HG02973 (cell line): ENCODE results near the gene HIP1.
"Not testable (repeated sequence)": the region's sequence is repeated elsewhere in the genome, so short reads cannot be mapped to it uniquely, and the experiment has no call there.

Experiments
- ATAC-seq: cut with Tn5 transposase; IDR thresholded peaks from one replicate; pipeline ENCODE4 v1.9.1; 2021; ENCODE audit warnings: moderate library complexity; ENCODE audit not compliant: unreplicated experiment

Gene HIP1

DNA sequence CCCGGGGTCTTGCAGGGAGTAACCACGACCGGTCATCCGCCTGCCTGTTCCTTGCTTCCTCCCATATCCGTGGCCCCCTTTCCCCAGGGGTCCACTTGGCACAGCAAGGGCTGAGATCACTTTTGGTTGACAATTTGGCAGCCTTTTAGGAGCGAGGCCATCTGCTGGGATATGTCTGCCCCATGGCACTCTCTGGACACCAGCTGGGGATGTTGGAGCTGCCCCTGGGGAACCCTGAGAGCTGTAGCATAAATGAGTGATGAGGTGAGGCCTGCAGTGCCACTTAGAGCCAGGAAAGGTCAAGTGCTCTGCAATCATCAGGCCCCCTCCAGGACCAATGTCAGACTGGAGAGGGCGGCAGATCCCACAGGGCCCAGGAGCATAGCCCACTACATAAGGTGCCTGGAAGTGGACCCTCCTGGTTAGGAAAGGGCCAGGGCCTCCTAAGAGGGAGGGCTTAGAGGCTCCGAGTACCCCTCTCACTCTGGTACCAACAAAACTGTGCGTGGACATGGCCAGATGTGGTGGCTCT is 92.1 kb downstream of the HIP1 start:
- ATAC-seq: no peak

DNA sequence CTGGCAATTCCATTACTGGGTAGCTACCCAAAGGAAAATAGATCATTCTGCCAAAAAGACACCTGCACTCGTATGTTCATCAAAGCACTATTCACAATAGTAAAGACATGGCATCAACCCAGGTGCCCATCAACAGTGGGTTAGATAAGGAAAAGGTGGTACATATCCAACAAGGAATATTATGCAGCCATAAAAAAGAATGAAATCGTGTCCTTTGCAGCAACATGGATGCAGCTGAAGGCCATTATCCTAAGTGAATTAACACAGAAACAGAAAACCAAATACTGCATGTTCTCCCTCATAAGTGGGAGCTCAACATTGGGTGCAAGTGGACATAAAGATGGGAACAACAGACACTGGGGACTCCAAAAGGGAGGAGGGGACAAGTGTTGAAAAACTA is 93.2 kb downstream of the HIP1 start:
- ATAC-seq: no peak

DNA sequence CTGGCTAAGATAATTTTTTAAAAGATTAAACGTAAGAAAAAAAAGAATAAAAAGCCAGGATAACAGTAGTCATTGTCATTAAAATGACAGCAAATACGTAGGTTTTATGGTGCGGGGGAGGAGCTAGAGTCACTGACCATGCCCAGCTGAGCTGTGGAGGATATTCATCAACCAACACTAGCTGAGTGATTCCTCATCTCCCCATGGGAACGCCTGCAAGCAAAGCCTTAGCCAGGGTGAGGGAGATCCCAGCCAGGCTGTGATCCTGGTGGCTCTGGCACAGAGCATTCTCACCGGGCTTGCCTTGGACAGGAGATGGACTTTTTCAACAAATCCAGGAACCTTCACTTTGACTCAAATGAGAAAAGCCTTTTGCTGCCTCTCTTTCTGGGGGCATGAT is 94.2 kb downstream of the HIP1 start:
- no peak for ATAC-seq

DNA sequence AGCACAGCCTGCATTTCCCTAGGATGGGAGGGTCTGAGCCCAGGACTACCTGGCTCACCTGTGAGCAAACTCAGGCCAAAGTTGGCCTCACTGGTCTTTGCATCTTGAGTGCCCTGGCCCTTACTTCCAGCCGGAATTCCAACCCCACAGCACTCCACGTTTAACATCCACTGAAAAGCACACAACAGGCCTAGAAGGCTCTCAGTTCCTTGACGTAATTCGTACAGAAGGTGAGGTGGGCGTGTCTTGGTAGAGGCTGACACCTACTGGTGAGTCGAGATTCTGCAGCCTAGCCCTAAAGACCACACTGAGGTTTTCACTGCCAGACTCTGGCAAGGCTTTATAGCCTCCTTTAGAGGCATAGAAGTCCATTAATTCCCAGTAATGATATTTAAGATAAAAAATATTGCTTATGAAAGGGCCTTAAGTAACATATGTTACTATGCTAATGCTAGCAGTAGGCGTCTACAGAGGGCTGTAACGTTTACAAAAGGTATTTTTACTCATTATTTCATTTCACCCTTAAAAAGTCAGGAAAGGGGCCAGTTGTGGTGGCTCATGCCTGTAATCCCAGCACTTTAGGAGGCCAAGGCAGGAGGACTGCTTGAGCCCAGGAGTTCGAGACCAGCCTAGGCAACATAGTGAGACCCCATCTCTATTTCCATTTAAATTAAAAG is 95.8 kb downstream of the HIP1 start:
- peak; percentile 59 for ATAC-seq

DNA sequence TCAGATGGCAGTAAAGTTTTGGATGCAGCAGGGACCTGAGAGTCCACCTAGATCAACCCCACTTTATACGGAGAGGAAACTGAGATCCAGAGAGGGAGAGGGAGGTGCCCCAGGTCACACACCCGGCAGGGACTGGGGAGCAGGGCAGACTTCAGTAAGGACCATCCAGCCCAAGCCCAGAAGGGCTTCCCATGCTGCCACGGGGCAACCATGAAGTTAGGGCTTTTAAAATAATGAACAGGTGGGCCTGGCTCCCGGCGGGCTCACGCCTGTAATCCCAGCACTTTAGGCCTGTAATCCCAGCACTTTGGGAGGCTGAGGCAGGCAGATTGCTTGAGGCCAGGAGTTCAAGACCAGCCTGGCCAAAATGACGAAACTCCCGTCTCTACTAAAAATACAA is 98.5 kb downstream of the HIP1 start:
- ATAC-seq: no peak

DNA sequence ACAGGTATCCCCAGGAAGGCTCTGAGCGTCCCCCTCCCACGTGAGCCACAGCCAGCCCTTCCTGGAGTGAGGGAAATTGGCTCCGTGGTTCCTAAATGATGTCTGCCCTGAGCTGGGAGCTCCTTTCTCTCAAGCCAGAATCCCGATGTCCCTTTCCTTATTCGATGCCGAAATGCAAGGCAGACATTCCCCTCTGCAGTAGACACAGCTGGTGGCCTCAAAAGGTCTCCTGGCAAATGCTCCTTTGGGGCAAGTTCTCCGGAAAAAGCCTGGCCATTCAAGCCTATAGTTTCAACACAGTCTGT is 98.9 kb downstream of the HIP1 start:
- ATAC-seq: no peak

DNA sequence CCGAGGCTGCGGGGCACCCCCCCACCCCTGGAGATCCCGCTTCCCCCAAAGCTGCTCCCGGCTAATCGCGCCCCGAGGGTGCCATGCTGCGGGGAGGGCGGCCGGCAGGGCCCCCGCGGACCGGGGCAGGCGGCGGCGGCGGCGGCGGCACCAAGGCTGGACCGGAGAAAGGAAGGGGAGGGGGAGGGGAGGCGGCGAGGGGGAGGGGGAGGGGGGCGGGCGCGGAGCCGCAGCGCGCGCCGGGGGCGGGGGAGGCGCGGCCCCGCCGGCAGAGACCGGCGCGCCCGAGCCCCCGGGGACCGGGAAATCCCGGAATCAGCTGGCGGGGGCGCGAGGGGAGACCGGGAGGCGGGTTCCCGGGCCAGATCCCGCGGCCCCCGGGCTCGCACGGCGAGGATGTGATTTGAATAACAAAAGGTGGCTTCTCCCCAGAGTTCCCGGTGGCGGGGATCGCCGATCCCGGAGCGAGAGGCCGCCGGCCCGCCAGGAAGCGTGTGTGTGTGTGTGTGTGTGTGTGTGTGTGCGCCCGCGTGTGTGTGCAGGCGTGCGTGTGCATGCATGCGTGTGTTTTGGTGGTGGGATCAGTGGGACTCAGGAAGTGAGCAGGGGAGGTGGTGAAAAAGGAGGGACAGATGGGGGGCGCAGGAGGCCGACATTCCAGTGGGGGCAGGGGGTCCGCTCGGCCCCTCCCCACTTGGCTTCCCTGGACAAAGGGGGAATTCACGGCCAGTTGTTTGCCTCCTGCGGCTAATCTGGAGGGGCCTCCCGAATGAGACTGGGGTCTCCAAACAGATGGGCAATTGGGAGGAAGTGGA is 99.5 kb downstream of the HIP1 start:
- no peak for ATAC-seq

DNA sequence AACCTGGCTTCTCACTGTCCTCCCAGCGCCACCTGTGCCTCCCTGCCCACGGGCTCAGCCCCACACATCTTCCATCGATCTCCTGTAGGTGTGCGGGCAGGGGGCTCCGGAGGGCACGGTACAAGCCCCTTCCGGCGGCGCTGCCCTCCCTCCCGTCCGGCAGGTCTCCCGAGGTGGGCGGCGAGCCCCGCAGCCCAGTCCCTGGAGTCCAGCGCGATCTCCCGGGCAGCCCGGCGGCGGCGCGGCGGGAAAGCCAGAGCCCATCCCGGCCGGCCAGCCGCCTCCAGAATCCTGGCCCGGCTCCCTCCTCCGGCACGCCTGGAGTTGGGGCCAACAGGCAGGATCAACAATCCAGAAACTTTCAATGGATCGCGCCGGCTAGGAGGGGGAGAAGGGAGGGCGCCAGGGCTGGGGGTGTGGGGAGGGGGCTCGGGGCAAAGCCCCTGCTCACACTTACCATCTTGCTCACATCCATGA is 100.1 kb downstream of the HIP1 start:
- no peak for ATAC-seq

DNA sequence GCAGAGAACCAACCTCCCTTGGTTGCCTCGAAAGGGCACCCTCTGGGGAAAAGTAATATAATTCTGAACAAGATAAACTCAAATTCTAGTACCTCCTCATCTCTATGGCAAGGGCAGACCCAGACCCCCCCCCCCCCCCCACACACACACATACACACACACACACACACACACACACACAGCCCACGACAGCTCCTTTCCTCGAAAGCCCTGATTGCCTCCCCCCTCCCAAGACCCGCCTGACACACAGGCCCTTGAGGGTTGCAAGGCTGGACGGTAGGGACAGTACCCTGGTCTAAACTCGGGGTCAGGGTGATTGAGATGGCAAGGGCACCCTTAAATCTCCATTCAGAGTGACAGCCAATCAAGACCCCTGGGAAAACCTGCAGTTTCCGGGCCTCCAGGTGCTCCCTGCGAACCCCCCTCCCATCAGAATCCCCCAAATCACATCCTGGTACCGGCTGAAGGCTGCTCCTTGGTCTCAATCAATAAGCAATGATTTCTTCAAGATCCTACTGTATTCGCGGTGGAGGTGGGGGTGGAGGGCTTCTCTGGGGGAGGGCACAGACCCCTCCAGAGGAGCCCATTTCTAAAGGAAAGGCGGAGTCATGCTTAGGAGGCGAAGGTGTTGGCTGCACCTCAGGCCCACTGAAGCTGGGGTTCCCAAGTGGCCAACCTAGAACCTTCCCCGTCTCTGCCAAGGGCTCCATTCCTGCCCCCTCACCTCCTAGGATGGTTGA is 100.7 kb downstream of the HIP1 start:
- ATAC-seq: no peak

DNA sequence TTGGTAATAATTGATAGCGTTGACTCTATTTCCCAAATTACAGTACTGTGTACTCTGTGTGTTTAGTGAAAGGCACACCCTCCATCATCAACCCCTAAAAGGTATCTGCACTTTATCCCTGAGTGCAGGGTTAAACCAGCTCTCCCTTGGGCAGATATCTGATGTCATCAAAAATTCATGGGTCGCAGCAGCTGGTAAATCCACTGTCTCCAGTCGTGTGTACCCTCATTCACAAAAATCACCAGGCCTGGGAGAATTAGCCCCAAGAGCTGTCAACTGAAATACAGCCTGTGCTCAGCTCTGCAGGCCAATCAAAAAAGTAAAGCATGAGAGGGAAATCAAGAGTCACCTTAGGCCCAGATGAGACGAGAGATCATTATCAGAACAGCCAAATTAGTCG is 103.7 kb downstream of the HIP1 start:
- ATAC-seq: no peak

DNA sequence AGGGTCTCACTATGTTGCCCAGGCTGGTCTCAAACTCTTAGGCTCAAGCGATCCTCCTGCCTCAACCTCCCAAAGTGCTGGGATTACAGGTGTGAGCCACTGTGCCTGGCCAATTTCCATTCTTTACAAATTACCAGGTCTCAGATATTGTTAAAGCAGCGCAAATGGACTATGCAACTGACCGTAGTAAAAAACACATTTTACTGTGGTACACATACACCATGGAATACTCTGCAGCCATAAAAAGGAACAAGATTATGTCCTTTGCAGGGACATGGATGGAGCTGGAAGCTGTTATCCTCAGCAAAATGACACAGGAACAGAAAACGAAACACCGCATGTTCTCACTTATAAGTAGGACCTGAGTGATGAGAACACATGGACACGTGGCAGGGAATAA is 106.2 kb downstream of the HIP1 start:
- ATAC-seq: not testable (repeated sequence)

DNA sequence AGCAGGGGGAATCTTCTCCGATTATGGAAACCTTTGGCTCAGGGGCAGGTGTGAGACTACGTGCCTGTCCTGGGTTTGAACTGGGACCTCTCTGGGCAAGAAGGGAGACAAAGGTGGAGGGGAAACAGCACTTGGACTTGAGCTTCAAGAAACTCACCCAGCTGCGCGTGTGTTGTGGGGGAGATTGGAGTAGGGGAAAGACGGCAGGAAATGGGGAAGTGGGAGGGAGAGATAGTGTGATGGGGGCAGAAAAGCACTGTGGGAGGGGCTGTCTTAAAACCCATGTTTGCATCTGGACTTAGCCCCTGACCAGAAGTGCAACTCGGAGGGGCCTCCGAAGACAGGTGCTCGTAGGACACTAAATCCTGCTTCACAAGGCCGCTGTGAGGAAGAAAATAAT is 107.0 kb downstream of the HIP1 start:
- no peak for ATAC-seq

DNA sequence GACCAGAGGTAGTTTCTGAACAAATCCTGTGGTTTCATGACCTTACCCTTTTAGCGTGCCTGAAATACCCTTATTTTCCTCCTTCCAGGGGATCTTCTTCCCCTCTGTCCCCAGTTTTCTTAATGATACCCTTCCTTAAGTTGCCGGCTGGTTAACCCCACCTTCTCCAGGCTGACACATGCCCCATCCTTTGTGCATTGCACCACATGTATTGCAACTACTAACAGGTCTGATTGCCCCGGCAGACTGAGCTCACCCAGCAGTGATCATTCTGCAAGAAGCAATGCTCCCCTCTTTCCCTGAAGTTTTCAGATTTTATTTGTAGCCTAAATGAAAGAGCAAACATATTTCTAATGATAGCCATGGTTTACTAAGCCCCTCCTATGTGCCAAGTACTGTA is 108.2 kb downstream of the HIP1 start:
- no peak for ATAC-seq

DNA sequence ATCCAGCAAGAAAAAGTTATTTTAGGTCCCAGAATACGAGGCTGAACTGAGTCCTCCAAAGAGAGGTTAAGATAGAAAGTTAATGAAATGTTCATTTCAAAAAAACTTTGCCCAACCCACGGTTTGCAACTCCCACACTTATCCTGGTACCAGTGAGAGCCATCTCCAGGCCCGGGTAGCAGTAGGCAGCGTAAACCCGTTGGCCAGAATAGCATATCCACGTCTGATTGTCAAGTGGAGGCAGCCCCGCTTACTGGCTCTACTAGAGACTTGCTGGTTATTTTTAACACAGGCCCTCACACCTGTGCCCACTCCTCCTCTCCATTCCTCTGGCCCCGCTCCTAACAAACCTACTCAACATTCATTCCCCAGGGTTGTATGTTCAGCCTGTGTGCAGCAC is 109.7 kb downstream of the HIP1 start:
- ATAC-seq: no peak

DNA sequence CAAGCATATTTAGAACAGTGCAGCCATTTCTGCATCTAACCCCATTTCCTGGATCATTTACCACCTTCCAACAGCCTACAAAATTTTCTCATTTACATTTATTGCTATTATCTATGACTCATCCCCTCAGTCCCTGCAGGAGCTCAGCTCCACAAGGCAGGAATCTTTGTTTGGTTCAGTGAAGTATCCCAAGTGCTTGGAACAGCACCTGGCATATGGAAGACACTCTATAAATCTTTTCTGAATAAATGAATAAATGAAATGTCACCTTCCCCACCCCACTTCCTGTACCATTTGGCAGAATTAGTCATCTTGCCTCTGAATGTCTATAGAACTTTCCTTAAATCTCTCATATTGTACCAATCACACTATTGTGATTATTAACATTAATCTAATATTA is 110.7 kb downstream of the HIP1 start:
- no peak for ATAC-seq

DNA sequence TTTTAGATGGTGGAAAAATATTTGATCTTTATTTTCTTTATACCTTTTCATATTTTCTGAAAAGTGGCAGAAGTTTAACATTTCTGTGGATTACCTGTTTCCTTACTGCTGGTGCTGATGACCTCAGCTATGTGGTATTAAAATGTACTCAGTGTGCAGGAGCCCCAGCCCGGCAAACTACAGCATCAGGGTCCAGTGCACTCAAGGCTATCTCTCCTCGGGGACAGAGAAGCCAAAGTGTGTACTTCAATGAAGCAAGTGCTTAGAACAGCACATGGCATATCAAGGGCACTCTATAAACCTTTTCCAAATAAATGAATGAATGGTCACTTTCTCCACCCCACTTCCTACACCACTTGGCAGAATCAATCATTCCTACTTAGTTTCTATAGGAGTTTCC is 111.8 kb downstream of the HIP1 start:
- ATAC-seq: no peak

DNA sequence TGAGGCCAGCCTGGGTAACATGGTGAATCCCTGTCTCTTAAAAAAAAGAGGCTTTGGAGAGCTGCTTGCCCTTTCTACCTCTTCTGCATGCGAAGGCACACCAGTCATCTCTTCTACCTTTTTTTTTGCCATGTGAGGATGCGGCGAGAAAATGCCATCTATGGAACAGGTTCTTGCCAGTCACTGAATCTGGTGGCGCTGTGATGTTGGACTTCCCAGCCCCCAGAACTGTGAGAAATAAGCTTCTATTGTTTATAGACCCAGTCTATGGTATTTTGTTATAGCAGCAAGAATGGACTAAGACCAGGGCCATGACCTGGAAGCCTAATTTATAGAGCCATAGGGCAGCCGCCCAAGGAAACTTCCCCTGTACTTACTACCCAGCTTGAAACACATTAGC is 112.9 kb downstream of the HIP1 start:
- no peak for ATAC-seq

DNA sequence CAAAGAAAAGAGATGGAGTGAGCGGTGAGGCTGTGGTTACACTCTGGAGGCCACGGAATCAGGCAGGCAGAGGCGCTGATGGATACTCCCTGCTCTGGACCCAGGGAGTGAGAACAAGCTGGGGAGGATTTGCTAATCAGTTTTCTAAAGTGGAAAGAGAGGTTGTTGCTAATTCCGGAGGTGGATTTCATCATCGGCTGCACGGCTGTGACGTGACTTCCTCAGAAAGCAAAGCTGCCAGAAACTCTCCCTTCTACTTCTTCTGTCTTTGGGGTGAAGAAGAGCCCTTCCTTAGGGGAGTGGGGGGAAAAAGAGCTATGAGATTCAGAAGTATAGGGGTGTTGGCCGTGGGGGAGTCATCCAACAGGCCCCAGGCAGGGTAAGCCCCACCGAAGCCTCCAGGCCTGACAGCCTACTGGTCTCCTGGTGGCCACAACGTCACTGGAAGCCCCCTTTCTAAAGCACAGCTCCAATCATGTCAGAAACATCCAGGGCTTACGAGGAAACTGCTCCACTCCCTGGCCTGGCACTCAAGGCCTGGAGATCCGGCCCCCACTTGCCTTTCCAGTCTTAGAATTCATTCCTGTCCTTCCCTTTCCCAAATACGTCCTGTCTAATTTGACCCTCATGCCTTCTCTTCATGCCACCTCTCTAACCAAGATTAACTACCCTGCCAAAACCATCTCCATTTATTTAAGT is 114.5 kb downstream of the HIP1 start:
- ATAC-seq: no peak

DNA sequence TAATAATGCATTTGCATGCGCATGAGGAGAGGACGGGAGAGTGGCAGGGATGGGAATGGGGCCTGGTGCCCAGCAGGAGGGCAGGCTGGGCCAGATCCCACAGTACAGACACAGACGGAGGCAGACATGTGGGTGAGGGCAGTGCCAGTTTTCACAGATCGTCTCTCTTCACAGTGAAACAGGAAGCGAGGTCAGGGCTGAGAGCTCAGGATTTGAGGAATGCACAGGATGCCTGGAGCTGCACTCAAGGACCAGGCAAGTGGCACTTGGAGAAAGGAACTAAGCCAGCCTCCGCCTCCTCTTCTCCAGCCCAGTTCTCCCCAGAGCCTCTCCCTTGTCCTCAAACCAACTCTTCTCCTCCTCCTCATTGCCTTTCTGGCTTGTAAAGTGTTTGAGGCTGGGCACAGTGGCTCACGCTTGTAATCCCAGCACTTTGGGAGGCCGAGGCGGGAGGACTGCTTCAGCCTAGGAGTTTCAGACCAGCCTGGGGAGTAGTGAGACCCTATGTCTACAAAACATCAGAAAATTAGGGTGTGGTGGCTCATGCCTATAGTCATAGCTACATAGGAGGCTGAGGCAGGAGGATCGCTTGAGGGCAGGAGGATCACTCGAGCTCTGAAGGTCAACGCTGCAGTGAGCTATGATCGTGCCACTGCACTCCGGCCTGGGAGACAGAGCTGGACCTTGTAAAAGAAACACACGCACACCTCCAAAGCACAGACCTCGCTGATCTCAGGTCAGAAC is 115.2 kb downstream of the HIP1 start:
- ATAC-seq: no peak

DNA sequence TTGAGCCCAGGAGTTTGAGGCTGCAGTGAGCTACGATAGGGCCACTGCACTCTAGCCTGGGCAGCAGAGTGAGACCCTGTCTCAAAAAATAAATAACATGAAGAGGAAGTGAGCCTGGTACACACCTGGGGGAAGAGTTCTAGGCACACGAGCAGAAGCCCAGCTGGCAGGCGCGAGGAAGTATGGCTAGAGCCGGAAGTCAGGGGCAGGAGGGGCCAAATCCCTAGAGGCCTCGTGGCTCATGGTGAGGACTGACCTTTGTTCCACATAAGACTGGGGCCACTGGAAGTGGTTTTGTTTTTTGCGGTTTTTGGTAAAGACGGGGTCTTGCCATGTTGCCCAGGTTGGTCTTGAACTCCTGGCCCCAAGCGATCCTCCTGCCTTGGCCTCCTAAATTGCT is 117.6 kb downstream of the HIP1 start:
- no peak for ATAC-seq

DNA sequence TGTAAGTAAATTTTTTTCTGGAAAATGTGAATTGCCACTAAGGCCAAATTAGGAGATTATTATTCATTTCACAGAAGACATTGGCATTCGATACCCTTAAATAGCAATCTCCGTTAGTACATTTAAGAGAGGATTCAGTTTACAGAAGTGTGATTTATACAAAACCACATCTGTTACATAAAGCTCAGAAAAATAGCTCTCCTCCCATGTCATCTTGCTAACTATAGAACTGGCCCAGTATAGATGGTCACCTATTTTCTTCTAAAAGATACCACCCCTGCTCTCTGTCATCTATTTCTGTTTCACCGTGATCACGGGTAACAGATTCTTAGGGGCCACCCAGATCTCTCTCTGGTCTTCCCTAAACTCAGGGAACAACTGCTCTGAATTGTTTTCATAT is 119.1 kb downstream of the HIP1 start:
- no peak for ATAC-seq
